ENCODE results near the gene GGA1.
"Not testable (repeated sequence)": the region's sequence is repeated elsewhere in the genome, so short reads cannot be mapped to it uniquely, and the experiment has no call there.

Gene GGA1

GRCh38 chr22:37571258-37571991 is 37.2 kb upstream of the GGA1 start:
- DNase-seq: no peak

GRCh38 chr22:37571992-37572373 is 36.7 kb upstream of the GGA1 start:
- DNase-seq: no peak

GRCh38 chr22:37575490-37576003 is 33.1 kb upstream of the GGA1 start:
- no peak for DNase-seq

- no peak for DNase-seq
These were observed 30.6 kb upstream of the GGA1 start for GRCh38 chr22:37578002-37578401.

GRCh38 chr22:37581504-37581903 is 27.1 kb upstream of the GGA1 start:
- no peak for DNase-seq

GRCh38 chr22:37582526-37582925 is 26.1 kb upstream of the GGA1 start:
- no peak for DNase-seq

GRCh38 chr22:37588546-37589215 is 20.0 kb upstream of the GGA1 start:
- DNase-seq: no peak

GRCh38 chr22:37589636-37590035 is 19.0 kb upstream of the GGA1 start:
- DNase-seq: no peak

- not testable (repeated sequence) for DNase-seq
These were observed 17.6 kb upstream of the GGA1 start for GRCh38 chr22:37591081-37591480.

- DNase-seq: no peak
These were observed 16.7 kb upstream of the GGA1 start for GRCh38 chr22:37591823-37592404.

- DNase-seq: no peak
These were observed 14.4 kb upstream of the GGA1 start for GRCh38 chr22:37594237-37594636.

GRCh38 chr22:37599153-37599552 is 9.5 kb upstream of the GGA1 start:
- peak in 1 of 2 experiments; percentile 12 for DNase-seq

- no peak for DNase-seq
These were observed 7.5 kb upstream of the GGA1 start for GRCh38 chr22:37601203-37601539.

GRCh38 chr22:37601540-37602442 is 6.8 kb upstream of the GGA1 start:
- peak; percentile 14 to 46 for DNase-seq

GRCh38 chr22:37602546-37603277 is 5.9 kb upstream of the GGA1 start:
- DNase-seq: not testable (repeated sequence)

GRCh38 chr22:37604074-37604473 is 4.6 kb upstream of the GGA1 start:
- no peak for DNase-seq

- no peak for DNase-seq
These were observed 3.8 kb upstream of the GGA1 start for GRCh38 chr22:37604875-37605274.

GRCh38 chr22:37607010-37607934 is 1.4 kb upstream of the GGA1 start:
- peak; percentile 16 to 61 for DNase-seq

- DNase-seq: no peak
These were observed 628 bp upstream of the GGA1 start for GRCh38 chr22:37607935-37608476.

- DNase-seq: no peak
These were observed 862 bp downstream of the GGA1 start for GRCh38 chr22:37609240-37610152.

Measured in NCI-H446 (cell line).